Fibroblast of lung (primary cell): Measurements from ENCODE around the gene TMED7. TPM values are rescaled to one million over a fixed set of nuclear protein-coding genes. Genes with fewer than 3 reads are reported as not detected.

Source experiments
- DNase-seq, 2 donors: peaks; one replicate each; pipeline versions ENCODE4 v3.0.0 to v3.0.0-alpha.2; 2010; ENCODE audit warnings: low read depth in 2 of 2
- H2AFZ ChIP-seq: 2 replicates; pipeline ENCODE4 v1.5.1; 2012; ENCODE audit warnings: low read length, control low read depth, inconsistent platforms
- H3K27ac ChIP-seq: 2 replicates; pipeline ENCODE4 v1.5.1; 2011; ENCODE audit warnings: low read length, control low read depth; ENCODE audit not compliant: insufficient read depth
- H3K27me3 ChIP-seq: 2 replicates; pipeline ENCODE4 v1.5.1; 2011; ENCODE audit warnings: mild to moderate bottlenecking, low read length; ENCODE audit not compliant: control insufficient read depth, insufficient read depth
- H3K36me3 ChIP-seq: 2 replicates; pipeline ENCODE4 v1.5.1; 2011; ENCODE audit warnings: low read length; ENCODE audit not compliant: control insufficient read depth, insufficient read depth
- H3K4me1 ChIP-seq: 2 replicates; pipeline ENCODE4 v1.5.1; 2011; ENCODE audit warnings: low read length; ENCODE audit not compliant: control insufficient read depth, insufficient read depth; ENCODE audit errors: extremely low read depth
- H3K4me2 ChIP-seq: 2 replicates; pipeline ENCODE4 v1.5.1; 2011; ENCODE audit warnings: low read length, control low read depth; ENCODE audit not compliant: insufficient read depth; ENCODE audit errors: extremely low read depth
- H3K4me3 ChIP-seq, 4 experiments: fragments of 200-600 bp in 1 of 4; sonication (generic) in 1 of 4; replicated peaks in 1 of 4; 2 replicates each; pipeline ENCODE4 v1.5.1; 2011 to 2016; ENCODE audit warnings: low read length in 4 of 4, low read depth in 3 of 4, mild to moderate bottlenecking in 3 of 4, control low read depth in 2 of 4, inconsistent platforms in 1 of 4, mixed read lengths in 1 of 4; ENCODE audit not compliant: insufficient read depth in 1 of 4; ENCODE audit errors: control extremely low read depth in 1 of 4
- H3K79me2 ChIP-seq: 2 replicates; pipeline ENCODE4 v1.5.1; 2012; ENCODE audit warnings: mild to moderate bottlenecking, low read length, inconsistent platforms; ENCODE audit not compliant: control insufficient read depth, insufficient read depth
- H3K9ac ChIP-seq: 2 replicates; pipeline ENCODE4 v1.5.1; 2011; ENCODE audit warnings: mild to moderate bottlenecking, low read length, control low read depth; ENCODE audit not compliant: insufficient read depth
- H3K9me3 ChIP-seq: 2 replicates; pipeline ENCODE4 v1.5.1; 2012; ENCODE audit warnings: low read depth, low read length; ENCODE audit not compliant: control insufficient read depth, insufficient read depth
- H4K20me1 ChIP-seq: 2 replicates; pipeline ENCODE4 v1.5.1; 2011; ENCODE audit warnings: low read length; ENCODE audit not compliant: control insufficient read depth, insufficient read depth; ENCODE audit errors: extremely low read depth
- CTCF ChIP-seq, 2 donors: IDR thresholded peaks in 1 of 2; conservative IDR thresholded peaks in 1 of 2; 1 replicate in 1 of 2; 2 replicates in 1 of 2; pipeline ENCODE4 v1.5.1; 2011 to 2012; ENCODE audit warnings: low read length in 2 of 2, control low read depth in 1 of 2, inconsistent platforms in 1 of 2, low read depth in 1 of 2, mild to moderate bottlenecking in 1 of 2
- polyA plus RNA-seq, 2 donors: library from polyadenylated mRNA; depleted of rRNA in 1 of 2; stranded (reverse) in 1 of 2; unstranded in 1 of 2; fragments of >200 nt; gene quantifications; 2 replicates each; pipeline ENCODE4 v1.2.1, GENCODE V29; 2011 to 2012; ENCODE audit warnings: missing spikeins in 1 of 2
- total RNA-seq: library from RNA; depleted of rRNA; stranded (reverse); fragments of >200 nt; gene quantifications from 2 replicates; pipeline ENCODE4 v1.2.1, GENCODE V29; 2014

TMED7 gene
- total and polyA plus RNA-seq, 2 donors (not counting 1 experiment from before 2014, with no cell fraction given) = 104 to 154 TPM

- Histone ChIP-seq H4K20me1 (no peaks in the 10 kb centered on the region), H3K4me2 (no peak overlapping the region), H3K4me1 (no peaks in the 10 kb centered on the region), H3K27ac (no peak overlapping the region), H3K9me3 (no peaks in the 10 kb centered on the region), H3K27me3 (no peaks in the 10 kb centered on the region), H3K79me2 (no peaks in the 10 kb centered on the region), H3K36me3 (no peaks in the 10 kb centered on the region), H2AFZ (no peak overlapping the region), H3K9ac (no peak overlapping the region), H3K4me3 (no peak overlapping the region)
- no peak for DNase-seq
- no peak for TF ChIP-seq CTCF (conservative IDR thresholded peaks at IDR 0.05 in 1 of 2, IDR thresholded peaks at IDR 0.05 in 1 of 2; ENCODE audit: low read depth in 1 of 2, low read length in 2 of 2)
Observed at GRCh38 chr5:115565233-115565632, 60.6 kb downstream of the TMED7 start.

Other genes starting within 250 kb of the TMED7 start
- 20.3 and 53.2 TPM in 2 replicates for gene FEM1C, start 81.3 kb downstream of the TMED7 start, total RNA-seq
- gene FEM1C, start 81.3 kb downstream of the TMED7 start, polyA plus RNA-seq = 26.4 and 27.2 TPM in 2 replicates
- gene TICAM2, start 23.6 kb downstream of the TMED7 start, total RNA-seq = 4.1 and 8.8 TPM in 2 replicates
- gene TICAM2, start 23.6 kb downstream of the TMED7 start, polyA plus RNA-seq = 8.1 and 10.3 TPM in 2 replicates
- 4.6 and 6.9 TPM in 2 replicates for gene CDO1, start 190.6 kb upstream of the TMED7 start, total RNA-seq
- gene CDO1, start 190.6 kb upstream of the TMED7 start, polyA plus RNA-seq = 0.85 and 2.2 TPM in 2 replicates
- 37.2 and 38.8 TPM in 2 replicates for gene ATG12, start 215.5 kb upstream of the TMED7 start, total RNA-seq
- gene ATG12, start 215.5 kb upstream of the TMED7 start, polyA plus RNA-seq = 93.0 and 117 TPM in 2 replicates
- 86.7 and 87.8 TPM in 2 replicates for gene AP3S1, start 215.9 kb upstream of the TMED7 start, total RNA-seq
- gene AP3S1, start 215.9 kb upstream of the TMED7 start, polyA plus RNA-seq = 130 and 165 TPM in 2 replicates